Kidney epithelial cell (primary cell): ENCODE data around the gene LYSMD3. TPM values are rescaled to one million over a fixed set of nuclear protein-coding genes. Genes with fewer than 3 reads are reported as not detected.
"Not testable (repeated sequence)": the region's sequence is repeated elsewhere in the genome, so short reads cannot be mapped to it uniquely, and the experiment has no call there.

Experiments
- DNase-seq: peaks from one replicate; pipeline ENCODE4 v3.0.0-alpha.2; 2010; ENCODE audit warnings: low read depth
- H3K27me3 ChIP-seq: 2 replicates; pipeline ENCODE4 v1.6.0; 2011; ENCODE audit warnings: low read length; ENCODE audit not compliant: control insufficient read depth, insufficient read depth
- H3K36me3 ChIP-seq: 2 replicates; pipeline ENCODE4 v1.5.1; 2011; ENCODE audit warnings: low read length; ENCODE audit not compliant: control insufficient read depth, insufficient read depth
- H3K4me3 ChIP-seq: 2 replicates; pipeline ENCODE4 v1.5.1; 2011; ENCODE audit warnings: low read depth, mild to moderate bottlenecking, control low read depth, low read length
- total RNA-seq: library from RNA; depleted of rRNA; stranded (reverse); fragments of >200 nt; gene quantifications from 2 replicates; pipeline ENCODE4 v1.2.3, GENCODE V29; 2015
- TF ChIP-seq, protein P1 (sequence below): IDR thresholded peaks from 2 replicates; pipeline ENCODE4 v1.5.1; 2011; ENCODE audit warnings: mild to moderate bottlenecking, moderate library complexity, low read length, control low read depth, inconsistent platforms; ENCODE audit not compliant: insufficient read depth, poor library complexity, severe bottlenecking

Gene LYSMD3
- 14.9 and 16.2 TPM in 2 replicates for total RNA-seq

DNA sequence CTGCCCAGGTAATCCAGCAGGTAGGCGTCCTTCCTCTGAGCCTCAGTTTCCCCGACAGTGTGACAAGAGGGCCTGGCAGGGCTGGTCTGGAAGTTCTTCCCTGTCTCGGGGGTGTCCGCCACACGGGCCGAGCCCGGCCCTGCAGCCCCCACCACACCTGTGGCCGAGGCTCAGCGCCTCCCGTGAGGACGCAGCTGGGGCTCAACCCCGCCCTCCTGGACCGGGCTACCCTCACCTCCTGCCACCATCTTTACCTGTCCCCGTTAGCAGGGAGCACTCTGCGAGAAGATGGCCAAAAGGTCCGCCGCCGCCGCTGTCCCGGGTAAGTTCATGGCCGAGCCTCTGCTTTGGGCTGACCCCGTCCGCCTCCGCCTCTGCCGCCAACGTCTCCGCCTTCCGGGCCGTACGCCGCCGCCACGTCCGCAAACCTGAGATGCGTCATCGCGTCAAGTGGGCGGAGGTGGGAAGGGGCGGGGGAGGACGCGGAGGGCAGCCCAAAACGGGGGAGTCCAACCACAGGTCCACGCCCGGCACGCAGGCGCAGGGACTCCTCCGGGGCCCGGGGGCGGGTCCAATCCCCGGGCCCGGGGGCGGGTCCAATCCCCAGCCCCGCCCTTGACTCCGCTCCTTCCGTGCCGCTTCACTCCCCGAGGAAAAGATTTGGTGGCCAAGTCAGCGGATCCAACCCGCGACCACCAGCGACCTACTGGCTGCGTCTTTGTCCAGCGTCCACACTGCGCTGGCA lies at the start of gene LYSMD3:
LYSMD3 (minus strand) TSS at position 391 of the 745 bp plus-strand sequence. CDS start 4,295 bp downstream, outside the sequence.
- DNase-seq = peak; percentile 74
- Histone ChIP-seq H3K4me3 (peak within 1 kb of the TSS; percentile 97), H3K27me3 (no peaks in the 10 kb centered on the region), H3K36me3 (no peaks in the 10 kb centered on the region)
- TF ChIP-seq, protein P1, sequence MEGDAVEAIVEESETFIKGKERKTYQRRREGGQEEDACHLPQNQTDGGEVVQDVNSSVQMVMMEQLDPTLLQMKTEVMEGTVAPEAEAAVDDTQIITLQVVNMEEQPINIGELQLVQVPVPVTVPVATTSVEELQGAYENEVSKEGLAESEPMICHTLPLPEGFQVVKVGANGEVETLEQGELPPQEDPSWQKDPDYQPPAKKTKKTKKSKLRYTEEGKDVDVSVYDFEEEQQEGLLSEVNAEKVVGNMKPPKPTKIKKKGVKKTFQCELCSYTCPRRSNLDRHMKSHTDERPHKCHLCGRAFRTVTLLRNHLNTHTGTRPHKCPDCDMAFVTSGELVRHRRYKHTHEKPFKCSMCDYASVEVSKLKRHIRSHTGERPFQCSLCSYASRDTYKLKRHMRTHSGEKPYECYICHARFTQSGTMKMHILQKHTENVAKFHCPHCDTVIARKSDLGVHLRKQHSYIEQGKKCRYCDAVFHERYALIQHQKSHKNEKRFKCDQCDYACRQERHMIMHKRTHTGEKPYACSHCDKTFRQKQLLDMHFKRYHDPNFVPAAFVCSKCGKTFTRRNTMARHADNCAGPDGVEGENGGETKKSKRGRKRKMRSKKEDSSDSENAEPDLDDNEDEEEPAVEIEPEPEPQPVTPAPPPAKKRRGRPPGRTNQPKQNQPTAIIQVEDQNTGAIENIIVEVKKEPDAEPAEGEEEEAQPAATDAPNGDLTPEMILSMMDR = no peak

- not testable (repeated sequence) for H3K27me3 ChIP-seq, DNase-seq, H3K4me3 ChIP-seq, H3K36me3 ChIP-seq
Observed at GRCh38 chr5:90576566-90576965, 47.2 kb upstream of the LYSMD3 start.

GRCh38 chr5:90575712-90576111 lies 46.3 kb upstream of the LYSMD3 start:
- TF ChIP-seq, protein P1 = no peak
- DNase-seq = no peak
- Histone ChIP-seq H3K27me3 (no peaks in the 10 kb centered on the region), H3K4me3 (no peak overlapping the region), H3K36me3 (no peaks in the 10 kb centered on the region)

GRCh38 chr5:90571147-90571773 lies 41.9 kb upstream of the LYSMD3 start:
- TF ChIP-seq, protein P1 = no peak
- no peak for DNase-seq
- H3K4me3 ChIP-seq = no peak overlapping the region
- no peaks in the 10 kb centered on the region for H3K27me3 ChIP-seq
- no peaks in the 10 kb centered on the region for H3K36me3 ChIP-seq

GRCh38 chr5:90570034-90570433 lies 40.6 kb upstream of the LYSMD3 start:
- DNase-seq = no peak
- no peak overlapping the region for H3K4me3 ChIP-seq
- TF ChIP-seq, protein P1 = no peak
- H3K27me3 ChIP-seq = no peaks in the 10 kb centered on the region
- H3K36me3 ChIP-seq = no peaks in the 10 kb centered on the region

DNA sequence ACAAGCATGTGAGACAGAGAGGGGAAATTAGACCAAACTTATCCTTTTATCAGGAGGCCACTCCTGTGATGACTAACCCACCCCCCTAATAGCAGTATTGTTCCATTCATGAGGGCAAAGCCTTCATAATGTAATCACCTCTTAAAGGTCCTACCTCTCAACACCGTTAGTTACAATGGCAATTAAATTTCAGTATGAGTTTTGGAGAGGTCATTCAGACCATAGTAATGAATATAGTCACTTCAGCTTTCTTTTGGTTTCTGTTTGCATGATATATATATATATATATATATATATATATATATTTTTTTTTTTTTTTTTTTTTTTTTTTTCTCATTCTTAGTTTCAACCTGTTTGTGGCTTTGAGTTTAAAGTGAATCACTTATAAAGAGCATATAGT lies 39.7 kb upstream of the LYSMD3 start:
- no peak for DNase-seq
- no peak overlapping the region for H3K4me3 ChIP-seq
- TF ChIP-seq, protein P1 = no peak
- no peaks in the 10 kb centered on the region for H3K27me3 ChIP-seq
- no peaks in the 10 kb centered on the region for H3K36me3 ChIP-seq
